Subcutaneous adipose tissue (tissue), 4 donors: ENCODE data around the gene CCDC33. TPM values are rescaled to one million over a fixed set of nuclear protein-coding genes. Genes with fewer than 3 reads are reported as not detected.

Experiments
- CTCF ChIP-seq: fragments of 450-650 bp; IDR thresholded peaks from one replicate; pipeline ENCODE4 v1.5.1; 2016; ENCODE audit warnings: low read depth, mild to moderate bottlenecking, control low read depth, antibody characterized with exemption, moderate library complexity
- total RNA-seq, 4 donors: library from RNA; depleted of rRNA; stranded (reverse); fragments of >200 nt; gene quantifications; one replicate each; pipeline ENCODE4 v1.1.0, GENCODE V29; 2016

CCDC33 gene
- total RNA-seq, 4 donors from 2014 or later = not detected

- no peak for TF ChIP-seq CTCF
These were observed 72.0 kb downstream of the CCDC33 start for GRCh38 chr15:74307827-74308811.

- no peak for TF ChIP-seq CTCF
These were observed 75.8 kb downstream of the CCDC33 start for GRCh38 chr15:74311734-74312444.

- TF ChIP-seq CTCF = no peak
These were observed 76.4 kb downstream of the CCDC33 start for GRCh38 chr15:74312445-74313007.

- no peak for TF ChIP-seq CTCF
These were observed 77.8 kb downstream of the CCDC33 start for GRCh38 chr15:74313889-74314288.

GRCh38 chr15:74314795-74315438 lies 78.8 kb downstream of the CCDC33 start:
- no peak for TF ChIP-seq CTCF

DNA sequence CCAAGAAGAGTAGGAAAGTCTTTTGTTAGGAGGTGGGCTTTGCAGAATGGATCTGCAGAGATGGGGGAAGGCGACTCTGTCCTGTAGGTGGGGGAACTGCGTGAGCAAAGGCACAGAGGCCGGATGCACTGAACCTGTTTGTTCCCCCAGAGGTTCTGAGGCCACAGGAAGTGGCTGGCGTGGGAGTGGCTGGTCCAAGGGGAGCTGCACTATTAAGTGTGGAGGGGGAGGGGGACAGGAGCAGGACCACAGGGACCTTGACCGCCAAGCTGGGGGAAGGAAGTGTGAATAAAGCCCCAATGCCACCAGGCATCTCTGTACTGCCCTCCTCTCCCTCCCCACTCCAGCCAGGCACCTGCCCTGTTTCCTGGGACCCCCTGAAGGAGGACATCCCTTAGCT lies 79.5 kb downstream of the CCDC33 start:
- TF ChIP-seq CTCF = no peak

DNA sequence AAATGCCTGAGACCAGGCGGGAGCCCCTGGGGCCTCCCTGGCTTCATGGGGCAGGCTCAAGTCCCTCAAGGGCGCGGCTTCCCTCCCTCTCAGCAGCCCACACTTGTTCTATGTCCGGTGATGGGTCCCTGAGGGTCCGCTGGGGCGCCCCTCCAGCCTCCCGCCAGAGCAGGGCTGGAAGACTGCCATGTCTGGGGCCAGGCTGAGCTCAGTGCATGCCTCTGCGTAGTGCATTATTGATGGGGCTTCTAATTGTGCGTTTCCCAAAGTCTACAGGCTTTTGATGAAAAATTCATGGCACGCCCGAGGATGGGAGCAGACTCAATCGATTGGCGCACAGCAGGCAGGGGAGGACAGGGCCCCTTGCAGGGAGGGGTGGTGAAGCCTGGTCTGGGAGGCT lies 80.0 kb downstream of the CCDC33 start:
- TF ChIP-seq CTCF = no peak
